ENCODE results near the gene ID1.
"Not testable (repeated sequence)": the region's sequence is repeated elsewhere in the genome, so short reads cannot be mapped to it uniquely, and the experiment has no call there.

The ID1 gene

DNA sequence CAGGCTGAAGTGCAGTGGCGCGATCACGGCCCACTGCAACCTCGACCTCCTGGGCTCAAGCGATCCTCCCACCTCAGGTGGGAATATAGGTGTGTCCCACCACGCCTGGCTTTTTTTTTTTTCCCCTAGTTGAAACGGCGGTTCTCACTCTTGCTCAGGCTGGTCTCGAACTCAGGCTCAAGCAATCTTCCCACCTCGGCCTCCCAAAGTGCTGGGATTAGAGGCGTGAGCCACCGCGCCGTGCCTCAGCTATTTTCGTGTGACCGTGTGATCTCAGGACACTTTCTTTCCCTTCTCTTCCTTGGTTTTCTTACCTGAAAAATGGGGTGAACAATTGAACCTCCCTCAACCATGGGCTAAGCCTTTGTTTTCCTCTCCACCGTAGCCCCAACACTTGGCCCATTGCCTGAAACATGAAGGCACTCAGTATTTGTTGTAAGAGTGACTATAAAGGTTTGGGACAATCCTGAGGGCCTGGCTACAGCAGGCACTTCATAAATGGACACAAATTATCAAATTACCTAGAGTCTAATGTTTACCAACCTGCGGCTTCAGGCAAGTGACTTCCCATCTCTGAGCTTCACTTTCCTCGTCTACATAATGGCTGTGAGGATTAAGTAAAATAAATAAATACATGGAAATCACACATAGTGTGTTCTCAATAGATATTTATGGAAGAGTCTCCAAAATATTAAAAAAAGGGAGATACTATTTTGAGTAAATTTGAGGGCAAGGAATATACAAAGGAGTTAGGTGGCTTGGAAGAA, 31.4 kb upstream of the ID1 start:
- DNase-seq = no peak

DNA sequence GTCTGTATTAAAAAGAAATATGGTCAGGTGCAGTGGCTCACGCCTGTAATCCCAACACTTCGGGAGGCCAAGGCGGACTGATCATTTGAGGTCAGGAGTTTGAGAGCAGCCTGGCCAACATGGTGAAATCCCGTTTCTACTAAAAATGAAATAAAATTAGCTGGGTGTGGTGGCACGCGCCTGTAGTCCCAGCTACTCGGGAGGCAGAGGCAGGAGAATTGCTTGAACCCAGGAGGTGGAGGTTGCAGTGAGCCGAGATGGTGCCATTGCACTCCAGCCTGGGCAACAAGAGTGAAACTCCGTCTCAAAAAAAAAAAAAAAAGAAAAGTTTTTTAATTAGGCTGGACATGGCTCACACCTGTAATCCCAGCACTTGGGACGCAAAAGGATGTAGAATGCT, 30.1 kb upstream of the ID1 start:
- DNase-seq = not testable (repeated sequence)

DNA sequence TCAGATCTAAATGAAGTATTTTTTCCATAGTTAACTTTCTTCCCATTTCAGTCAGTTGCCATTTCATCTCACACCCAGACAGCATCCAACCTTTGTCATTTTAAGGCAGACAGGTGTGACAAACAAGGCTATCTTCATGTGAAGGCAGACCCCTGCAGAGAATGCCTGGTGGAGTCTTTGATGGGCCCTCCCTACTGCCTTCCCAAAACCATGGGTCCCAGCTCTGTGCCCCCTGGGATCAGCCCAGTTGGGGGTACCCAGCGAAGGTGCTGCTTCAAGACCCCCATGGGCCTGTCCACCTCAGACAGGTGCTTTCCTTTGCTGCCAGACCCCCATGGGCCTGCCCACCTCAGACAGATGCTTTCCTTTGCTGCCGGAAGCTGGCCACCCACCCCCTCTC, 28.3 kb upstream of the ID1 start:
- DNase-seq = no peak

DNA sequence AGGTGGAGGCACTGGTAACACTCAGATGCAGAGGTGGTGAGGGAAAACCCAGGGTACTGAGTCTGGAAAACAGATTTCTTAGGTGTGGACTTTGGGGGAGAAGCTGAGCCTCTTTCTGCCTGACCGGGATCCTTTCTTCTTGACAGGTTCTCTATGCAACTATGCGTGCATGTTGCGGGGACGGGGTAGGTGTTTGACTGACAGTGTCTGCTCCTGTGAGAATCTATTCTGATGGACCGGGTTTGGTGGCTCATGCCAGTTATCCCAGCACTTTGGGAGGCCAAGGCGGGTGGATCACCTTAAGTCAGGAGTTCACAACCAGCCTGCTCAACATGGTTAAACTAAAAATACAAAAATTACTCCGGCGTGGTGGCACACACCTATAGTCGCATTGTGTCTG, 27.9 kb upstream of the ID1 start:
- DNase-seq = no peak

DNA sequence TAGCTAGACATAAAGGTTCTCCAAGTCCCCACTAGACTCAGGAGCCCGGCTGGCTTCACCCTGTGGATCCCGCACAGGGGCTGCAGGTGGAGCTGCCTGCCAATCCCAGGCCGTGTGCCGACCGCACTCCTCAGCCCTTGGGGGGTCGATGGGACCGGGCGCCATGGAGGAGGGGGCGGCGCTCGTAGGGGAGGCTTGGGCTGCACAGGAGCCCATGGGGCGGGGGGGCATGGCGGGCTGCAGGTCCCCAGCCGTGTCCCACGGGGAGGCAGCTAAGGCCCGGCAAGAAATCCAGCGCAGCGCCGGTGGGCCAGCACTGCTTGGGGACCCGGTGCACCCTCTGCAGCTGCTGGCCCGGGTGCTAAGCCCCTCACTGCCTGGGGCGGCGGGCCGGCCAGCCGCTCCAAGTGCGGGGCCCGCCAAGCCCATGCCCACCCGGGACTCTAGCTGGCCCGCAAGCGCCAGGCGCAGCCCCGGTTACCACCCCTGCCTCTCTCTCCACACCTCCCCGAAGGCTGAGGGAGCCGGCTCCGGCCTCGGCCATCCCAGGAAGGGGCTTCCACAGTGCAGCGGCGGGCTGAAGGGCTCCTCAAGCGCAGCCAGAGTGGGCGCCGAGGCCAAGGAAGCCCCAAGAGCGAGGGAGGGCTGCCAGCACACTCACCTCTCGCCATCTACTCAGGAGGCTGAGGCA, 26.5 kb upstream of the ID1 start:
- DNase-seq = no peak

DNA sequence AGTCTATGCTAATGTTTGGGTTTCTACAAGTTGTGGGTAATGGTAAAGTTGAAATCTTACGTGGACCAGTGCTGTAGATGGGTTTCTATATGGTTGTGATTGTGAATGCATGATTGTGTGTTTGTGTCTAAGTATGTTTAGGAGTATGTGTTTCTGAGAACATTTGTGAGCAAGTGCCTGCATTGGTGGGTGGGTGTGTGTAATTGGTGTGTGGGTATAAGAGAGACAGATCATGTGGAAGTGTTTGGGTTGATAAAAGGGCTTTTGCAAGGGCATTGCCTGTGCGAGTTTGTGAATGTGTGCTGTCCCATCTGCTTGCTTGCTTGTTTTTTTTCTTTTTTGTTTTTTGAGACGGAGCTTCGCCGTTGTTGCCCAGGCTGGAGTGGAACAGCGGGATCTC, 25.8 kb upstream of the ID1 start:
- DNase-seq = no peak

DNA sequence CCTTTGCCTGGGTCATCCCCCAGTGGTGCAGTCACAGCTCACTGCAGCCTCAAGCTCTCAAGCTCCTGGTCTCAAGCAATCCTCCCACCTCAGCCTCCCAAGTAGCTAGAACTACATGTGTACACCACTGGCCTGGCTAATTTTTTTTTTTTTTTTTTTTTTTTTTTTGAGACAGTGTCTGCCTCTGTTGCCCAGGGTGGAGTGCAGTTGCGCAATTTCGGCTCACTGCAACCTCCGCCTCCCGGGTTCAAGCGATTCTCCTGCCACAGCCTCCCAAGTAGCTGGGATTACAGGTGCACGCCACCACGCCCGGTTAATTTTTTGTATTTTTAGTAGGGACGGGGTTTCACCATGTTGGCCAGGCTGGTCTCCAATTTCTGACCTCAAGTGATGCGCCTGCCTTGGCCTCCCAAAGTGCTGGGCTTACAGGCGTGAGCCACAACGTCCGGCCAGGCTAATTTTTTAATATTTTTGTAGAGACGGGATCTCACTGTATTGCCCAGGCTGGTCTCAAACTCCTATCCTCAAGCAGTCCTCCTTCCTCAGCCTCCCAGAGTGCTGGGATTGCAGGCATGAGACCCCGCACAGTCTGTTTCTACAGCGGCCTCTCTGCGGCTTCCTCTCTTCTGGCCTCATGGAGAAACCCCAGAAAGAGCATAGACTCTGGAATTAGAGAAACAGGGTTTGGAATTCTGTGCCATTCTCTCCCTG, 25.0 kb upstream of the ID1 start:
- DNase-seq = not testable (repeated sequence)

DNA sequence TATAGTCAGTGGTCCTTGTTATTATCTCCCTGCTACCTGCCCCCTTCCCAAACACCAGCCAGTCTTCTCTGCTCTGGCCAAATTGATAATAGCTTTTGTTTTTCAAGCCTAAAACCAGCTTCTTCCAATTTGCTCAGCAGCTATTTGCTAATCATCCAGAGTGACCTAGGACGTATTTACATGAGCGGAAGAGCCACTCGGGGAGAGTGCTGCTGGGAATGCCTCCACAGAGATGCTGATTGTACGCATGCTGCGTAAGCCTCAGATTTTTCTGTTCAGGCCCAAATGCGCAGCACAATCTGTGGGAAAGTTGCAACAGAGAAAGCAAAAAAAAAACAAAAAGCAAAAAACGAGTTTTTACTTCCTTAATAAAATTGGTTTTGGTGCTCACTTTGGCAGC, 24.4 kb upstream of the ID1 start:
- no peak for DNase-seq

DNA sequence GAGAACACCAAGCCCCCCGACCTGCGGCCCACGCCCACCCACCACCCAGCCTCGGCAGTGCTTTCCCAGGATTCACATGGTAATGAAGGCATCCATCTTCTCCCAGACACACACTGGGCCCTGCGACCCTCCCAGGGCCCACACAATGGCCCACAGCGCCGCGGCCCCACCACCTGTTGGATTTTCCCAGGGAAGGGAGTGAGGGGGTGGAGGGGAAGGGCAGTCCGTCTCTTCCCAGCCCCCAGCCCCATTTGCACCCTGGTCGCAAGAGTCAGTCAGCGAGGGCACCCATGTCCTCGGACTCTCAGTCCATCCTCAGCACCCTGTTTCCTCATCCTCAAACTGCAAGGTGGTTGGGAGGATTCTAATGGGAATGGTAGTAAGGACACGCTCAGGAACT, 23.7 kb upstream of the ID1 start:
- DNase-seq = no peak

DNA sequence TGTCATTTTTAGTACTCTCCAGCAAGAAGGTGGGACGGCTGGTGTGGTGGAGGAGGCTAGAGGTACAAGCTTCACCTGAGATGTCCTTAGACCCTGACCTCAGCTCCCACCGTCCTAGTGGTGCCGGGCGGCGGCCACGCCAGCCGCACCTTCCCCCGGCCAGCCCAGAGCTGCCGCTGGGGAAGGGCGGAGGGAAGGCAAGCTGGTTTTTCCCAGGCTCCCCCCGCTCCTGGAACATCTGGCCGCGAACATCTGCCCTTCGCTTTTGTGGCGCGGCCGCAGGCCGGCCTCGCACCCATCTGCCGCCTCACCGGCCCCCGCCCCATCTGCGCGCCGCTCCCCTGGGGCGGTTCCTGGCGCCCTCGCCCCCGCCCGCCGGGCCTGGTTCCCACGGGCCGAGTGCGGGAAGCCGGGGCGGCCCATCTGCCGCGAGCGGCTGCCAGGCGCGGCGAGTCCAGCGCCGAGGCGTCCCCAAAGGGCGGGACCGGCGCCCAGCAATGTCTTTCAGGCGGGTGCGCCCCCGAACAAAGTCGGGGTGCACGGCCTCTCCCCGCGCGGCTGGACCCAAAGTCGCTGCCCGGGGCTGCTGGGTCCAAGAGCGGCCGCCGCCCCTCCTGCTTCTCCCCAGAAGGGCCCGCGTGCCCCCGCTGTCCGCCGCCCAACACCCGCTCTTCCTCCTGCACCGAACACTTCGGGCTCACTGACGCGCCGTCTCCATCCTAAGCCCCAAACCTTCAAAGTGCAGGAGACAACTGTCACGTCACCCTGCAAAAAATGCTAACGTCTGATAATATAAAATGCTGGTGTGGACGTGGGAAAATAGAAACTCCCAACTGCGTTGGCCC, 17.3 kb upstream of the ID1 start:
- no peak for DNase-seq

DNA sequence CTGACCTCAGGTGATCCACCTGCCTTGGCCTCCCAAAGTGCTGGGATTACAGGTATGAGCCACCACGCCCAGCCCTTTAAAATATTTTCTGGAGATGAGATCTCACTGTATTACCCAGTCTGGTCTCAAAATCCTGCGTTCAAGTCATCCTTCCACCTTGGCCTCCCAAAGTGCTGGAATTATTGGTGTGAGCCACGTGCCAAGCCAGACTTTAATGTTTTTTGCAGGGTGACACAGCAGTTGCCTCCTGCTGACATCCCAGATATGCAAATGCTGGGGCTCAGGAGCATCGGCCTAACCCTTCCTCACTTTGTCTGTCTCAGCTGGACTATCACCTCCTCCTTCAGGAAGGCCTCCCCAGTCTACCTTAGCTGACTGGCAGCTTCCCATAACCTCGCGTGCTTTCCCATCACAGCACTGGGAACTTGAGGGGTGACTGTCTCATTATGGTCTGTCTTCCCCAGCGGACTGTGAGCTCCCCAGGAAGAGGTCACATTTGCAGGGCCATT, 14.3 kb upstream of the ID1 start:
- no peak for DNase-seq

DNA sequence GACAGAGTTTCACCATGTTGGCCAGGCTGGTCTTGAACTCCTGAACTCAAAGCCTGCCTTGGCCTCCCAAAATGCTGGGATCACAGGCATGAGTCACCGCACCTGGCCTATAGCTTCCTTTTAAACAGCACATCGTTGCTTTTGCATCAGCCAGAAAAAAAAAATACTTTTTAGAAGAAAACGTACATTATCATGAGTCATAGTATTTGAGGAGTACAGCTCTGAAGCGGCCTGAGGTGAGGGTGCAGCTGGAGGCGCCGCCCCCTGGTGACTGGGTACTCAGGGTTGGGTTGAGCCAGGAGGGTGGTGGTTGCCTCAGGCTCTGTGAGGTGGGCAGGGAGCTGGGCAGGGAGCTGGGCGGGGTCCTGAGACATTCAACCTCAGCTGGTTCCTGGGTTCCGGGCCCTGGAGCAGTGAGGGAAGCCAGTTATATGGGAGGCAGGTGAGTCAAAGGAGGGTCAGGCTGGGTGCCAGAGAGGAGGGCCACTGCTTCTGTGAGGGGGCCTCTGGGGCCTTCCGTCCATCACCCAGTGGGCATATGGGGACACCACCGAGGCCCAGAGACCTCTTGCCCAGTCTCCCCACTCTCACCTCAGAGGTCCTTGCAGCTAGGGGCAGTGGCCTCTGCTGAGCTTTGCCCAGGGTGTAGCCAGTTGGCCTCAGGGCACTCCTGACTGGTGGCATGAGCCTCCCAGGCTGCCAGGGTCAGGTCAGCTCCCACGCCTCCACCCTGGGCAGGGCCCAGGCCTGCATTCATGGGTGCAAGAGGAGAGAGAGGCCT, 11.7 kb upstream of the ID1 start:
- DNase-seq = peak; percentile 67

DNA sequence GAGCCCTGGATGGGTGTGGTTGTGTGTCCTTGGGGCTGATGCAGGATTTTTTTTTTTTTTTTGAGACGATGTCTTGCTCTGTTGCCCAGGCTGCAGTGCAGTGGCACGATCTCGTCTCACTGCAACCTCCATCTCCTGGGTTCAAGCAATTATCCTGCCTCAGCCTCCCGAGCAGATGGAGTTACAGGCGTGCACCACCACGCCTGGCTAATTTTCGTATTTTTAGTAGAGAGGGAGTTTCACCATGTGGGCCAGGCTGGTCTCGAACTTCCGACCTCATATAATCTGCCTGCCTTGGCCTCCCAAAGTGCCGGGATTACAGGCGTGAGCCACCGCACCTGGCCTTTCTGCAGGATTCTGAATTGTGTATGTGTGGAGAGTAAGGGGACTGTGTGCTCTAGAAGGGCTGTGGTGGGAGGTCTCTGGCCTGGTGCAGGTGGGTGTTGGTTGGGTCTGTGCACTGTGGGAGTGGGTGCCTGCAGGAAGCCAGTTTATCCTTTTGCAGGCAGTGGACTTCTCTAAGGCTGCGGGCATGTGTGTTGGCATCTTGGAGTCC, 11.0 kb upstream of the ID1 start:
- no peak for DNase-seq

DNA sequence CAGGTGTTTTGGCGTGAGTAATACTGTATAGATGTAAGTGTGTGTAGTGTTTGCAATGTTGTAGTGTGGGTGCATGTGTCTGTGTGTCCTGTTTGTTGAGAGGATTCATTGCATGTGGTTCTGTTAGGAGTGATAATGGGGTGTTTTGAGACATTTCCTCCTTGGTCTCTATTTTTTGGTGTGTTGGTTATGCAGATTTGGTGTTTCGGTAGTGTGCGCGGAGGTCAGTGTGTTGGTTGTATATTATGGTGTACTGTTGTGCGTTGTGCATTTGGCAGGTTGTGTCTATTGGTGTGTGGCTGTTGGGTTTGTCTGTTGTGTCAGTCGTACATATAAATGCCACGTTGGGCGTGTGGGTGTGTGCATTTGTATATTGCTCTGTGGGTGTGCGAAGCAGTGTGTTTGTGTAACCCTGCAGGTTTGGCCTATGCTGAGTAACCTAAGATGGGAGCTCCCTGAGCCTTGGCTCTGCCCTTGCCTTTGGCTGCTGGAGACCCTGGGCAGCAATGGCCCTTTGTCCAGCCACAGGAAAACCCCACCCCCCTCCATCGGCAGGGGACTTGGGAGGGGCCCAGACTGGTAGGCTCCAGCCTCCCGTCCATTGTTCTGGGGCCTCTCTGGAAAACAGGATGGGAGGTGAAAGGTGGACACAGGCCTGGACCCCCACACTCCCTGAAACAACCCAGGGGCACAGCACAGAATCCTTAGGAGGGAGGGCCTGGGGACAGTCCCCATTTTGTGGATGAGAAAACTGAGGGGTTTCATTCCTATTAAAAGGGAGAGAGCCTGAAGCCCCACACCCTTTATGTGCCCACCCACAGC, 10.3 kb upstream of the ID1 start:
- DNase-seq = no peak

DNA sequence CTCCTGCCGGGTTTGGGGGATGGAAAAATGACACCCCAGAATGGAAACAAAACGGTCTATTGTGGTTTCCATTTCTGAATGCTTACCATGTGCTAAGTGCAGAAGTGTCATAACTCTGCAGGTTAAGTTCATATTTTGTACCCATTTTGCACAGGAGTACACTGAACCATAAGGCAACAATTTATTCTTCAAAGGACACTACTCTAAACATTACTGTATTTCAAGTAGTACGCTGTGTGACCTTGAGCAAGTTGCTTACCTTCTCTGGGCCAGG, 9.8 kb upstream of the ID1 start:
- DNase-seq = no peak

DNA sequence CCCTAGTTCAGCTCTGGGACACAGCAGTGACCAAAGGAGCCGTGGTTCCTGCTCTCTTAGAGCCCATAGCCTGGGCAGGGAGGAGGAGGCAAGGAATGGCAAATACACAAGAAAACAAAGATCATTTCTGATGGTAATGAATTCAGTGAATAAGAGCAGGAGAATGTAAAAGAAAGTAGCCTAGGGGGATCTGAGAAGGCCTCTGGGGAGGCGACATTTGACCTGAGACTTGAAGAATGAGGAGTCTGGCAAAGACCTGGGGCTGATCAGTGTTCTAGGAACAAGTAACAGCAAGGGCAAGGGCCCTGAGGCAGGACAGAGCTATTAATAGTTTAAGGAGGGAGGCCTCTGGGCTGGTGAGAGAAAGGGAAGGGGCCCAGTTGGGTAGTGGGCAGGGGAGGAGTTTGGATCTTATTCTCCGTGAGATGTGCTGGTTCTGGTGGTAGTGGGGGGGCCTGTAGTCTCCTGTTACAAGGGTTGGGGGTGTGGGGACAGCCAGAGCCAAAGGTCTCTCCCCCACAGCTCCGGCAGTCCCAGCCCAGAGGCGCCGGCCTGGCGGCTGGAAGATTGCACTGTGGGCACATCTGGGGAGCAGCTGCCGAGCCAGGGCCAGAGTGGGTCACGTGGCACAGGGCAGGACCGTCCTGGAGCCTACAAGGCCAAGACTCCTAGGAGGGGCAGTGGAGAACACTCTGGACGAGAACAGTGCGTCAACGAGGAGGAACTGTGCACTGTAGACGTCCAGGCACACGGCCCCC, 9.3 kb upstream of the ID1 start:
- DNase-seq = no peak

DNA sequence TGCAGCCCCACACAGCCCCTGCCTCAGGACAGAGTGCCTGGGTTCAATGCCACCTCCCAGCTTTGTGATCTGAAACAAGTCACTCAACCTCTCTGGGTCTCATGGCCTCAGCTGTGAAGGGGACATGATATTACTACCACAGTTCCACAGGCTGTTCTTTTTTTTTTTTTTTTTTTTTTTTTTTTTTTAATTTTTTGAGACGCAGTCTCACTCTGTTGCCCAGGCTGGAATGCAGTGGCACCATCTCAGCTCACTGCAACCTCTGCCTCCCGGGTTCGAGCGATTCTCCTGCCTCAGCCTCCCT, 8.7 kb upstream of the ID1 start:
- not testable (repeated sequence) for DNase-seq

DNA sequence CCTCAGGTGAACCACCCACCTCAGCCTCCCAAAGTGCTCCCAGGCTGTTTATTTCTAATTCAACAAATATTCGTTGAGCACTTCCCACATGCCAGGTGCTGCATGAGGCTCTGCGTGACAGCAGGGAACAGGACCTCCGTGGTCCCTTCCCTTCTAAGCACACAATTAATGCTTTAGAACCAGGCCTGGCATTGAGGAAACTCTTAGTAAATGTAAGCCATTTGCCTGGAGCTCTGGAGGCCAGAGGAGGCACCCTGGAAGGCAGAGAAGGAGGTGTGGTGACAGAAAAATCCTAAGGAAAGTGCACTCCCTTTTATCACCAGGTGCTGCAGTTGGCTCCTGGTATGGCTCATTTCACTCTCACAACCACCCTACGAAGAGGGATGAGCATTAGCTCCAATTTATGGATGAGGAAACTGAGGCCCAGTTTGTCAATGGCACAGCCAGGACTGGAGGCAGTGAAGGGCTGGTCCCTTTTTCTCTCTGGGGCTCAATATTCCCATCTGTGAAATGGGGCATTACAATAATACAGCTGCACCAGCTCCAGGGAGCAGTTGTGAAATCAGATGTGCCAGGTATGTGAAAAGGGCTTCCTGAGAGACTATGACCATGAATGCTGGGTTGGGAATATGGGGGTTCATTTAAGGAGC, 8.1 kb upstream of the ID1 start:
- DNase-seq = no peak

DNA sequence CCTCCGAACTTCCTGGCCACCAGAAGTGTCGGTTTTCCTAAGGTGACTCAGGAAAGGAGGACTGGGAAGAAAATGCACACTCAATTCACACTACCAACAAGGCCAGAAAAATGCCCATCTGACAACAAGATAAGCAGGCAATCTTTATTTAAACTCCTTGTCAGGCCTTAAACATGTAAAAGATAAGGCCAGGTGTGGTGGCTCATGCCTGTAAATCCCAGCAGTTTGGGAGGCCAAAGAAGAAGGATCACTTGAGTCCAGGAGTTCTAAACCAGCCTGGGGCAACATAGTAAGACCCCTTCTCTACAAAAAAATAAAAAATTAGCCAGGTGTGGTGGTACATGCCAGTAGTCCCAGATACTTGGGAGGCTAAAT, 7.6 kb upstream of the ID1 start:
- no peak for DNase-seq

DNA sequence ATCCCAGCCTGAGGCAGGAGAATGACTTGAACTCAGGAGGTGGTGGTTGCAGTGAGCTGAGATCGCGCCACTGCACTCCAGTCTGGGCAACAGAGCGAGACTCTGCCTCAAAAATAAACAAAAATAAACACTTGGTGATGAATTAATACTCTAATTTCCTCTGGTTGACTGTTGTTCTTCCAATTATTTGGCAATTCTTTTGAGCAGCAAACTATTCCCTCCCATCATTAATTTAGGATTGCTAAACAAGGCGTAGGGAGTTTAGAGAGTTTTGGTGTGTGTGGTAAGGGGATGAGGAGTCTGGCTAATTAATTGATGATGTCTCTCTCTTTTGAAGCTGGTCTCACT, 2.7 kb upstream of the ID1 start:
- DNase-seq = no peak
